ENCODE results near the gene GAD1. TPM values are rescaled to one million over a fixed set of nuclear protein-coding genes. Genes with fewer than 3 reads are reported as not detected.

The GAD1 gene
- total RNA-seq, 1 donor from 2014 or later = 4.9 TPM

GRCh38 chr2:170819680-170820664 is 3.3 kb downstream of the GAD1 start:
- Histone ChIP-seq H3K4me3 (ENCODE audit: low read depth, low read length) (no peak overlapping the region), H3K27me3 (ENCODE audit: control insufficient read depth, insufficient read depth, low read length) (peaks cover 65% of the 10 kb centered on the region), H3K36me3 (ENCODE audit: control insufficient read depth, insufficient read depth, low read length) (no peaks in the 10 kb centered on the region)
- TF ChIP-seq CTCF (IDR thresholded peaks at IDR 0.05; ENCODE audit: insufficient read depth, low read length, poor library complexity, severe bottlenecking) = no peak
- DNase-seq (ENCODE audit: low read depth) = no peak

- H3K4me3 ChIP-seq (ENCODE audit: low read depth, low read length) = no peak overlapping the region
- H3K36me3 ChIP-seq (ENCODE audit: control insufficient read depth, insufficient read depth, low read length) = no peaks in the 10 kb centered on the region
- no peak for DNase-seq (ENCODE audit: low read depth)
- no peak for TF ChIP-seq CTCF (IDR thresholded peaks at IDR 0.05; ENCODE audit: insufficient read depth, low read length, poor library complexity, severe bottlenecking)
- H3K27me3 ChIP-seq (ENCODE audit: control insufficient read depth, insufficient read depth, low read length) = peaks cover 58% of the 10 kb centered on the region
Measured at GRCh38 chr2:170820757-170821530, 4.3 kb downstream of the GAD1 start.

GRCh38 chr2:170821531-170822289 is 5.0 kb downstream of the GAD1 start:
- Histone ChIP-seq H3K4me3 (ENCODE audit: low read depth, low read length) (no peak overlapping the region), H3K36me3 (ENCODE audit: control insufficient read depth, insufficient read depth, low read length) (no peaks in the 10 kb centered on the region), H3K27me3 (ENCODE audit: control insufficient read depth, insufficient read depth, low read length) (peaks cover 61% of the 10 kb centered on the region)
- no peak for TF ChIP-seq CTCF (IDR thresholded peaks at IDR 0.05; ENCODE audit: insufficient read depth, low read length, poor library complexity, severe bottlenecking)
- DNase-seq (ENCODE audit: low read depth) = no peak

GRCh38 chr2:170822290-170823087 is 5.8 kb downstream of the GAD1 start:
- Histone ChIP-seq H3K4me3 (ENCODE audit: low read depth, low read length) (peak overlapping the region; percentile 25), H3K36me3 (ENCODE audit: control insufficient read depth, insufficient read depth, low read length) (no peaks in the 10 kb centered on the region)
- no peak for DNase-seq (ENCODE audit: low read depth)

More at GRCh38 chr2:170822290-170823087, 5.8 kb downstream of the GAD1 start:
- peaks cover 64% of the 10 kb centered on the region for H3K27me3 ChIP-seq (ENCODE audit: control insufficient read depth, insufficient read depth, low read length)
- peak; percentile 63 for TF ChIP-seq CTCF (IDR thresholded peaks at IDR 0.05; ENCODE audit: insufficient read depth, low read length, poor library complexity, severe bottlenecking)

All from kidney epithelial cell (primary cell).